ENCODE measurements around the gene ADGRV1.
A peak's percentile ranks its signal among the peaks of the same experiment; 100 is the strongest.
"Not testable (repeated sequence)": the region's sequence is repeated elsewhere in the genome, so short reads cannot be mapped to it uniquely, and the experiment has no call there.

The ADGRV1 gene

DNA sequence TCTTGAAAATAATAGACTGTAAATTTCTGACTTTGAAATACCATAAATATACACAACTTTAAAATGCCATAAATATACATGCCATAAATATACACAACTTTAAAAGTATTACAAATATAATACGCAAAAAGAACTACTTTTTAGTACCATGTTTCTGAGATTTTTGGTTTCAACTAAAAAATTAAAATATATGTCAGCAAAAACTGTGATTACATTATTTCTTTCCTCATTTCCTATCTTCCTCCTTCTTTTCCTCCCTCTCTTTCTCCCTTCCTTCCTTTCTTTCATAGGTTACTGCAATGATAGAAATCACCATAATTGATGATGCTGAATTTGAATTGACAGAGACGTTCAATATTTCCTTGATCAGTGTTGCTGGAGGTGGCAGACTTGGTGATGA is 200.5 kb downstream of the ADGRV1 start:
- no peak for DNase-seq

DNA sequence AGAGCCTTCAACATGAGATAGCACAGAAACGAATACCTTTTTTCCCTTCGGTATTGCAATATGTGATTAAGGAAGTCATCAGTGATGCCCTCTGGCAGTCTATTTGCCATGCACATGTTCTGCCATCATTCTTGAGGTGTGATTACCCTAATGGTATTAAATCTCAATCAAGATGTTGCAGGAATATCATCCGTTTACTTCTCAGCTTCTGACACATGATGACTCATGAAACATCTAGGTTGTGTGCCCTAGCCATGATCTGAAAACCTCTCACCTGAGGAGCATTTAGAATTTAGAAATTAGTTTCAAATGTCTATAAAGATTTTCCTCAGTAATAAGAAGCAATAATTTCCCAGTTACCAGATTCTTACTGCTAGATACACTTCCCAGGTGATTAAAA is 209.1 kb downstream of the ADGRV1 start:
- no peak for DNase-seq

DNA sequence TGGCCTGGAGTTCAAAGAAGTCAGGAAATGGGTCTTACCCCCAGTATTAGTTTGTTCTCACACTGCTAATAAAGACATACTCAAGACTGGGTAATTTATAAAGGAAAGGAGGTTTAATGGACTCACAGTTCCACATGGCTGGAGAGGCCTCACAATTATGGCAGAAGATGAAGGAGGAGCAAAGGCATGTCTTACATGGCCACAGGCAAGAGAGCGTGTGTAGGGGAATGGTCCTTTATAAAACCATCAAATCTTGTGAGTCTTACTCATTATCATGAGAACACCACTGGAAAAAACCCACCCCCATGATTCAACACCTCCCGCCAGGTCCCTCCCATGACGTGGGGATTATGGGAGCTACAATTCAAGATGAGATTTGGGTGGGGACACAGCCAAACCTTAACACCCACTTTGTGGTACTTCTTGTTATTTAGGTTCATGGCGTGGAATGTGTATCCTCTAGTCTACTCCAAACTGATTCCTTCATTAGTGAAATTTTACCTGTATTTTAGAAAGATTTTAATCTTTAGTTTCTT is 211.5 kb downstream of the ADGRV1 start:
- not testable (repeated sequence) for DNase-seq

DNA sequence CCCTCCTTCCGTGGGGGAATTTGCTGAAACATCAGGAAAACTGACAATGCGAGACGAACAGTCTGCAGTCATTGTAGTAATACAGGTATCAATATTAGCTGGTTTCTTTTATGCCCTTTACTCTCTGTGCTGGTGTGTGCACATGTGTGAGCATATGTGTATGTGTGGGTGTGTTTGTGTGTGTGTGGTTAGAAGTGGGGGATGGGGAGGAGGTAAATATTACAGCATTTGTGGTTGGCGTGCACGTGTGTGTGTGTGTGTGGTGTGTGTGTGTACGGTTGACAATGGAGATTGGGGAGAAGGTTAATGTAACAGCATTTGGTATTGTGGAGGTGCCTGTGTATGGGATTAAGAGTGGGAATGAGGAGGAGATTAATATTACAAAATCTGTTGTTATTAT is 219.4 kb downstream of the ADGRV1 start:
- no peak for DNase-seq

DNA sequence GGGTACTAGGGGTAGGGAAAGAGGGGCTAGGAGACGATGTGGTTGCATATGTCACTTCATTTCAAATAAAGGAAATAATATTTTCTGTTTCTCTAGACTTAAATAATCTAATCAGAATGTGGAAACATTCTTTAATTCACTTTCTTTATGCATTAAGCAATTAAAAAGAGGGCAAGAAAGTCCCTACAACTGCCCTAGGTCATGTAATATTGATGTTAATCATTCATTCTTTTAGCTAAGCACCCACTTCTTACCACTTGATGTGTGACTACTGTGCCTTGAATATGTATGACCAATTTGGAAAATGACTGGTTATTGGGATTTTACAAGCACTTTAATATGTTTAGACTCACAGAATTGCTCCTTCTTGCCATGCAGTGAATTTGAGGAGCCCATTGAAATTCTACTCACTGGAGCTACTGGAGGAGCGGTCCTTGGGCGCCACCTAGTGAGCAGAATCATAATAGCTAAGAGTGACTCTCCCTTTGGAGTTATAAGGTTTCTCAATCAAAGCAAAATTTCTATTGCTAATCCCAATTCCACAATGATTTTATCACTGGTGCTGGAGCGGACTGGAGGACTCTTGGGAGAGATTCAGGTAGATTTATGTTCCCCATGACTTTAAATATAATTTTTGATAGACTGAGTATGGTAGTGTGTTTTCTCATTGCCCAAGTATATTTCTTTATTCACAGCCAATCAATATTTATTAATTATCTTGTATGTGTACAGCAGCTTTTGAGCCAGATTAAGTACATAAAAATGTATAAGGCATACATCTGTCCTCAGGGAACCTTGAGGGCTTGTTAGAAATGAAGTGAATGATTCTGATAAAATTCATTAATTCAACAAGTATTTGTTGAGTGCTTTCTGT is 225.1 kb downstream of the ADGRV1 start:
- peak; percentile 26 for DNase-seq

DNA sequence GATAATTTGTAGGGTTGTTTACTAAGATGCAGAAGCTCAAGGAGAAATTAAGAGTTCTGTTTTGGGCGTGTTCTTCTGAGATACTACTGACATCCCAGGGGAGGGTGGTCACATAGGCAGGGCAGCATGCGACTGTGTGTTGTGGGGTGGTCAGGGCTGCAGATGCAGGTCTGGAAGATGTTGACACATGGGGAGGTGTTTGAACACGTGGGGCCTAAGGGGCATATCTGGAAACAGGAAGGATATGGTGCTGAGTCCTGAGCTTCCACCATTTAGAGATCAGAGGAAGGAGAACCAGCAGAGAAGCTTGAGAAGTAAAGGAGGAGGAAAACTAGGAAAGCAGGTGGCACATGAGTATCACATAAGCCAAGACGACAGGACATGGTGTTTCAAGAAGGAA is 228.2 kb downstream of the ADGRV1 start:
- DNase-seq, result no peak

DNA sequence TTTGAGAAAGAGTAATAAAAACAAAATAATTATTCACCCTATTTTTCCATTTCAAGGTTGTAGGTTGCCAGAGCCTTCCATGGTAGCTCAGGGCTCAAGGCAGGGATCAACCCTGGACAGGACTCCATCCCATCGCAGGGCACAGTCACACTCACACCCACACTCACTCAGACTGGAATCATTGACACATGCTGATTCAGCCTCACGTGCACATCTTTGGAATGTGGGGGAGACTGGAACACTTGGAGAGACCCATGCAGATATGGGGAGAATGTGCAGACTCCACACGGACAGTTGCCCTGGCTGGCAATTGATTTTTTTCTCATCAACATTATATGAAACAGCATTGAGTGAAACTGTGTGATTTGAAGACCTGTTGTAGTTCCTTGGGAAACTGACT is 234.1 kb downstream of the ADGRV1 start:
- DNase-seq, result no peak

DNA sequence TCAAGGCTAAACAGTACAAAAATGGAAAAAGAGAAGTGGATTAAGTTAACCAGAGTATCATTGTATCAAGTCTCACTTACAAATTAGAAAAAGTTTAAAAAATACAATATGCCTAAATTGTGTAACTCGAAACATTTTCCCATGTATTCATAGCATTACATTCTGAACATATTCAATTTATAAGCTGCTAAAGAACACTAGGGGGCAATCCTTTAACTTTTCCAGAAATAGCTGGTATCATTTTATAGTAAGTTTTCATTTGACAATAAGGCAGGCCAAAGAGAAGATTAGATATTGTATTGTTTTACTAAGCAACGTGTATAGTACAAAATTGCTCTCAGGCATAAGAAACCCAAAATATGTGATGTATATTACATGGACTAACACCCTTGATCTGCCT is 234.6 kb downstream of the ADGRV1 start:
- no peak for DNase-seq

DNA sequence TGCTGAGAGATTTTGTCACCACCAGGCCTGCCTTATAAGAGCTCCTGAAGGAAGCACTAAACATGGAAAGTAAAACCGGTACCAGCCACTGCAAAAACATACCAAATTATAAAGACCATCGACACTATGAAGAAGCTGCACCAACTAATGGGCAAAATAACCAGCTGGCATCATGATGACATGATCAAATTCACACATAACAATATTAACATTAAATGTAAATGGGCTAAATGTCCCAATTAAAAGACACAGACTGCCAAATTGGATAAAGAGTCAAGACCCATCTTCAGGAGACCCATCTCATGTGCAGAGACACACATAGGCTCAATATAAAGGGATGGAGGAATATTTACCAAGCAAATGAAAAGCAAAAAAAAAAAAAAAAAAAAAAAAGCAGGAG is 238.3 kb downstream of the ADGRV1 start:
- not testable (repeated sequence) for DNase-seq

DNA sequence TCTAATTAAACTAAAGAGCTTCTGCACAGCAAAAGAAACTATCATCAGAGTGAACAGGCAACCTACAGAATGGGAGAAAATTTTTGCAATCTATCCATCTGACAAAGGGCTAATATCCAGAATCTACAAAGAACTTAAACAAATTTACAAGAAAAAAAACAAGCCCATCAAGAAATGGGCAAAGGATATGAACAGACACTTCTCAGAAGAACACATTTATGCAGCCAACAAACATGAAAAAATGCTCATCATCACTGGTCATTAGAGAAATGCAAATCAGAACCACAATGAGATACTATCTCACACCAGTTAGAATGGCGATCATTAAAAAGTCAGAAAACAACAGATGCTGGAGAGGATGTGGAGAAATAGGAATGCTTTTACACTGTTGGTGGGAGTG is 241.5 kb downstream of the ADGRV1 start:
- not testable (repeated sequence) for DNase-seq

DNA sequence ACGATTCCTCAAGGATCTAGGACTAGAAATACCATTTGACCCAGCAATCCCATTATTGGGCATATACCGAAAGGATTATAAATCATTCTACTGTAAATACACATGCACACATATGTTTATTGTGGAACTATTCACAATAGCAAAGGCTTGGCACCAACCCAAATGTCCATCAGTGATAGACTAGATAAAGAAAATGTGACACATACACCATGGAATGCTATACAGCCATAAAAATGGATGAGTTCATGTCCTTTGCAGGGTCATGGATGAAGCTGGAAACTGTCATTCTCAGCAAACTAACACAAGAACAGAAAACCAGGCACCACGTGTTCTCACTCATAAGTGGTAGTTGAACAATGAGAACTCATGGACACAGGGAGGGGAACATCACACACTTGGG is 241.9 kb downstream of the ADGRV1 start:
- DNase-seq, result not testable (repeated sequence)

DNA sequence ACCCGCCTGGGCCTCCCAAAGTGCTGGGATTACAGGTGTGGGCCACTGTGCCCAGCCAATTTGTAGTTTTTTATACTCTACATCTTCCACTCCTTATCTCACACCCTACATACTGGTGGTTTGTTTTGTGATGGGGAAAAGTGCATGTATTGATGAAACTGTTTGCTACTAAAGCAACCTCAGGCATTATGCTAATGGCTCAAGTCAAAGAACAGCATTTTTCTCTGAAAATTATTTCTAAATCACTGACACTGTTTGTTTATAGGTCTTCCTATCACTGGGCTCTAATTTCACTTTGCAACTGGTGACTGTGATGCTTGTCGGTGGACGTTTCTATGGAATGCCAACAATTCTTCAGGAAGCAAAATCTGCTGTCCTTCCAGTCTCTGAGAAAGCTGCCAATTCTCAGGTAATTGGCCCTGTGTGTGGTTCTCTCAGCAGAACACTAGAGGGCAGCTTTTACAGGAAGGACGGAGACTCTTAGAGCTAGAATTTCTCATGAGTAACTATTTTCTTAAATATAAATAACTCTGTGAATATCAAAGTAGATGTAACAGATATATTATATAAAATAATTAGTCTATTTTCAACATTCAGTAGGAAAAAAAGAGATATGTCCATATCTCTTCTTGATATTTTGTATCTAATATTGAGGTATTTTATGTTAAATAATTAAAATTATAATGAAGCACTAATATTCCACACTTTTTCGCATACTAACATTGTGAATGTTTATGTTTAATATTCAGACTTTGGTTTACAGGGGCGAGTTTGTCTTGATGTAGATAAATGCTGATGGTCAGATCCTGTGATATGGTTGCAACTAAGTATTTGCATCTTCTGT is 244.1 kb downstream of the ADGRV1 start:
- peak; percentile 12 for DNase-seq

DNA sequence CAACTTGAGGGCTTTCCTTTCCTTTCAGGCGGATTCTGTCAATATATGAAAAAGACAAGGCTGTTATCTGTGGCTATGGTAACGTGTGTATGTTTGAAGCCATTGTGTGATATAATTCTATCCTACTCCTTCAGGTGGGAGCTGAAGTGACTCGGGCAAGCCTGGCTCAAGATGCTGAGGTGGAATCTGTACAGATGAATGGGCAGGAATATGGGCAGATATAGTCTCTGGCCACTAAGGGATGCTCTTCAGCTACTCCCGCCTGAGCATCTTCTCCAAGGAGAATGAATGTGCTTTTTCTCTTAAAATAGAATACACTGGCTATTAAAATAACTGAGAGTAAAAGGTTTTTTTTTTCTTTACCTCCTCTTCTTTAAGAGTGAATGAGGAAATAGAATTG is 244.8 kb downstream of the ADGRV1 start:
- DNase-seq, result no peak

DNA sequence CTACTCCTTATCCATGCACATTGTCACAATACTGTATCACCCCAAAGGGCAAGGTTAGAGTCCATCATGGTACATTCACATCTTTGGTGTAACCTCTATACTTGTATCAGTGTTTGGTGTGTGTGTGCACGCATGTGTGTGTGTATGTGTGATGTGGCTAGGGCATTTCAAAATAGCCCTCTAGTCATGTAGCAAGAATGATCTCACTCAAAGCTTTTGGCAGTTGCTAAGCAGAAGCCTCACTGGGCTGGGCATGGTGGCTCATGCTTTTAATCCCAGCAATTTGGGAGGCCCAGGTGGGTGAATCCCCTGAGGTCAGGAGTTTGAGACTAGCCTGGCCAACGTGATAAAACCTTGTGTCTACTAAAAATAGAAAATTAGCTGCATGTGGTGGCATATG is 245.3 kb downstream of the ADGRV1 start:
- DNase-seq, result no peak

DNA sequence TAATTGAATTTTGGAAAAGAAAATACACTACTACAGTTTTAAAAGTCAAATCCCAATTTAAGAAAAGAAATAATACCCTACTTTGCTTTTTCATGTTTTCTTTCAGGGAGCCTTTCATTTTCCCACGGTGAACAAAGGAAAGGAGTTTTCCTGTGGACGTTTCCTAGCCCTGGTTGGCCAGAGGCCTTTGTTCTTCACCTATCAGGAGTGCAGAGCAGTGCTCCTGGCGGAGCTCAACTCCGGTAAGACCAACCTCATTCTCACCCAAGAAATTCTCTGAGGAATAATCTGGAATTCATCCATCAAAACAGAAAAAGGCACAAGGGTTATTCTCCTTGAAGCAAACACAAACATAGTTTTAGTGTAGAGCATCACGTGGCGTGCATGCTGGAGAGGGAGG is 248.9 kb downstream of the ADGRV1 start:
- no peak for DNase-seq

DNA sequence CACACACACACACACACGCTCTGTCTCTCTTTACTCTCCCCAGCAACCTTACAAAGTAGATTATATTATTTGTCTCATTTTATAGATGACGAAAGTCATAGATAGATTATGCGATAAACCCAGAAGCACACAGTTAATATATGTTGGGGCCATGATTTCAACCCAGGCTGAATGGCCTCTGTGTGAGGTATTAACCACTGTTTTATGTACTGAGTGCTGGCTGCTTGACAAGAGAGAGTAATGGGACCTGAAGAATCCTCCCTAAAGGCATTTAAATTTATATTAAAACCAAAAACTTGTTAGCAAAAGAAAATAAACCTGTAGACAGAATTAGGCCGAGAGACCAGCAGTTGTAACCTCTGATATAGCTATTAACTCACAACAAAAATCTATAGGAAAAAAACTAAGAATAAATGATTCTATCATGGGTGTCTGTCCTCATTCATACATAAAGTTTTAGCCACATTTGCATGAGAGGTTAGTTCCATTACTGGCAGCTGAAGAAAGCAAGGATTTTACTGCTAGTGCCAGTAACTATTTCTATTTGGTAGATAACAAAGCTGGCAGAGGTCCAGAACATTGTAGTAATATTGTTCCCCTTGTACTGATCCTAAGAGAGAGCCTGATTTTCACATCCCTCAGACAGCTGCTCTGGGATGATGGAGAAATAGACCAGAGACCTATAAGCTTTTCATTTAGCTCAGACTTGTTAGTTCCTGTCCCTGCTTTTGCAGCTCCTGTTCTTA is 250.9 kb downstream of the ADGRV1 start:
- no peak for DNase-seq

DNA sequence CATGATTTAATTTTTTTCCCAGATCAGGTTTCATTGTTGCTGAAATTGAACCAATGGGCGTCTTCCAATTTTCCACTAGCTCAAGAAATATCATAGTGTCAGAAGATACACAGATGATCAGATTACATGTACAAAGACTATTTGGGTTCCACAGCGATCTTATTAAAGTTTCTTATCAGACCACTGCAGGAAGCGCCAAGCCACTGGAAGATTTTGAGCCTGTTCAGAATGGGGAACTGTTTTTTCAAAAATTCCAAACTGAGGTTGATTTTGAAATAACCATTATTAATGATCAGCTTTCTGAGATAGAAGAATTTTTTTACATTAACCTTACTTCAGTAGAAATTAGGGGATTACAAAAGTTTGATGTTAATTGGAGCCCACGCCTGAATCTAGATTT is 251.6 kb downstream of the ADGRV1 start:
- DNase-seq, result no peak

DNA sequence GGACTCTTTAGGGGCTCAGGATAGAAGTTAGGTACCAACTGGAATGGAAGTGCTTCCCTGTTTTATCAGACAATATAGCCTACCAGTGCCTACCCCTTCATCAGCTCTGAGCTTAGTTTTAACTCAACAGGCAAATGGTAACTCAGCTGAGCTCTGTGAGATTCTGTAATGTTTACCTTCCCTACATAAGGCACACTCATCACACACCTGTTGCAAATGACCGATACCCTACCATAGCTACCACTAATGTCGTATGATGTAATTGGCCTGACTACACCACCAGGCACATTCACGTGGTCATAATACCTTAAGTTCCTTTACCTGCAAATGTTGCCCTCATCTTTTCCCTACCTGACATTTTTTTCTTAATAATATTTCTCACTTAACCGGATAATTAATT is 254.8 kb downstream of the ADGRV1 start:
- peak; percentile 4 for DNase-seq

DNA sequence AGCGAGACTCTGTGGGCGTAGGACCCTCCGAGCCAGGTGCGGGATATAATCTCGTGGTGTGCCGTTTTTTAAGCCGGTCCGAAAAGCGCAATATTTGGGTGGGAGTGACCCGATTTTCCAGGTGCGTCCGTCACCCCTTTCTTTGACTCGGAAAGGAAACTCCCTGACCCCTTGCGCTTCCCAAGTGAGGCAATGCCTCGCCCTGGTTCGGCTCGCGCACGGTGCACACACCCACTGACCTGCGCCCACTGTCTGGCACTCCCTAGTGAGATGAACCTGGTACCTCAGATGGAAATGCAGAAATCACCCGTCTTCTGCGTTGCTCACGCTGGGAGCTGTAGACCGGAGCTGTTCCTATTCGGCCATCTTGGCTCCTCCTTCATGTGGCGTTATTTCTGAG is 263.5 kb downstream of the ADGRV1 start:
- not testable (repeated sequence) for DNase-seq

DNA sequence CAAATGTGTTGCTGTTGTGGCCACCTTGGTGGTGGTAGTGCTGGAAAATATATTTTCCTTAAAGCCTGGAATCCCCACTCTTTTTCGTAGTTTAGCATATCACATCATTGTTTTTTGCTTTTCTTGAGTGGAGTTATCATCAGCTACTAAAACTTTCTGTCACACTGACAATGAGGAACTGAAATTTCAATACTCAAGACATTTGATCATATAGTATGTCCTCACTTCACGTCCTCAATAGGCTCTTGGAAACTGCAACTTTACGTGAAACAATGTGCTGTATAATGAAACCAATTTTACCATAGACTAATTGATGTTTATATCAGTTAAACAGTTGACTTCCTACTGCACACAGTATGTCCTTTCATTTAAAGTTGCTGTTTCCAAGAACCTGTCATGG is 265.8 kb downstream of the ADGRV1 start:
- no peak for DNase-seq

DNA sequence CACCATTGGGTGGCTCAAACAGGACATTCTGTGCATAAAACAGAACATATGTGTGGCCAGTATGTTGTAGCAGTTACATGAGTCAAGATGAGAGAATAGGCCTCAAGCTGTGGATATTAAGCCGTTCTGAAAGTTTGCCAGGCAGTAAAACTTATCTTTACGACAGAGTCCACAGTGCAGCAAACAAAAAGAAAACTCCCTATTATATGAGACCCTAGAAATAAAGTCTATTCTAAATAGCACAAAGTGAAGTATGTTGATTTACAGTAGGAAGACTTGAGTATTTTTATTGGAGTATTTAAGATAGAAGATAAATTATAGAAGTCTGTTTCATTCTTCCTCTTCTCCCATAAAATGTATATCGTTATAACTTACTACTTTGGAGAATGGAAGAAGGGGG is 271.5 kb downstream of the ADGRV1 start:
- DNase-seq, result no peak

DNA sequence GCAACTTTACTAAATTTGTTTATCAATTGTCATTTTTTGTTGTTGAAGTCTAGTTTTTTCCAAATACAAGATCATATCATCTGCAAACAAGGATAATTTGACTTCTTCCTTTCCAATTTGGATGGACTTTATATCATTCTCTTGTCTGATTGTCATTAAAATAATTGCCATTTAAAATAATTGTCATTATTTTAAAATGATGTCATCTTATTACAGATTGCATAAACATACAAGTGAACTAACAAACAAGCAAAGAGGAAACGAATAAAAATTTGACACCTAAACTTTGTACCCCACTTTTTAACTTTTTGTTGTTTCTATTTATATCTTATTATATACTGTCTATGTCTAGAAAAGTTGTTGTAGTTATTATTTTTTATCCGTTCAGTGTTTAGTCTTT is 275.2 kb downstream of the ADGRV1 start:
- DNase-seq, result no peak

DNA sequence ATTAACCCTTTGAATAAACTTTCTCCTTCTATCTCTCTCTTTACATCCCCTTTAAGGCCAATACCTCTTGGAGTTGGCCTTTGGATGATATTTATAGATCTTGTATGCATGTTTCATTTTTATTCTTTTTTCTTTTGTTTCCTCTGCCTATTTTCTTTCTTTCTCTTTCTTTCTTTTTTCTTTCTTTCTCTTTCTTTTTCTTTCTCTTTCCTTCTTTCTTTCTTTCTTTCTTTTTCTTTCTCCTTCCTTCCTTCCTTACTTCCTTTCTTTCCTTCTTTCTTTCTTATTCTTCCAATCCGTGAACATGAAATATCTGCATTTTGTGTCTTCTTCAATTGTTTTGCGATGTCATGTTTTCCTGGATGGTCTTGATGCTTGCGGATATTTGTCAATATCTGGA is 276.1 kb downstream of the ADGRV1 start:
- no peak for DNase-seq
